Measurements from ENCODE around the gene TIMELESS. TPM values are rescaled to one million over a fixed set of nuclear protein-coding genes. Genes with fewer than 3 reads are reported as not detected.

TIMELESS gene
- total RNA-seq, 1 donor from 2014 or later: 35.0 TPM

- ATAC-seq (ENCODE audit: low read depth): no peak
- Mint-ChIP-seq H3K9me3 (no peaks in the 10 kb centered on the region), H3K4me1 (no peaks in the 10 kb centered on the region), H3K36me3 (ENCODE audit: low read depth) (peaks cover 58% of the 10 kb centered on the region), H3K27ac (no peak overlapping the region), H3K4me3 (no peak overlapping the region), H3K27me3 (no peaks in the 10 kb centered on the region)
- CTCF ChIA-PET: no interaction called here
- no peak for TF ChIP-seq CTCF (IDR thresholded peaks at IDR 0.05)
- POLR2A ChIA-PET: interaction anchor here (0.7 kb wide), 1 partner anchor 23 kb away, joined by 3 read pairs; no protein-coding TSS in a partner anchor
- no peak for DNase-seq
- intact Hi-C loops (cut with micrococcal nuclease): loop anchor here (5.0 kb wide), 1 partner anchor 40 kb away; no protein-coding TSS in a partner anchor
These were observed 31.5 kb downstream of the TIMELESS start for GRCh38 chr12:56417739-56418138.

DNA sequence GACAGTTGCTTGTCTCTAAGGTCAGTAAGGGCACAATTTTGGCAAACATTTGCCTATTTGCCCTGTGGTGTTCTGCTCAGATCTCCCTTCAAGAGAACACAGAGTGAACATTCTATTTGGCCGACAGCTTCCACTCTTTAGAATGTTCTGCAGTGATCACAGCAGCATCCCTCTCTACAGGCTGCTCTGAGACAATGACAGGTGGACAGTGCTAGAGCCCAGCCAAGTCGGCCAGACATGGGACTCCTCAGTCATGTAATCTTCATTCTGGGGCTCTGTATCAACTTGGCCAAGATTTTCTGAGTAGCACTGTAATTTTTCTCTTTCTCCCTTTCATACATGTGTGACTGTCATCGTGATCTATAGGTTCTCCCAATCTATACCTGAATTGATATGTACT lies 34.8 kb downstream of the TIMELESS start:
- TF ChIP-seq CTCF (IDR thresholded peaks at IDR 0.05): no peak
- intact Hi-C loops (cut with micrococcal nuclease): no loop called here
- ChIA-PET POLR2A (interaction anchor here (0.7 kb wide), 1 partner anchor 34 kb away, joined by 4 read pairs; the partner anchor contains the start of gene TIMELESS), CTCF (no interaction called here)
- no peaks in the 10 kb centered on the region for H3K27me3 Mint-ChIP-seq
- peak overlapping the region; percentile 21 for H3K27ac Mint-ChIP-seq
- ATAC-seq (ENCODE audit: low read depth): no peak
- DNase-seq: no peak
- H3K9me3 Mint-ChIP-seq: no peaks in the 10 kb centered on the region
- peaks cover 34% of the 10 kb centered on the region for H3K36me3 Mint-ChIP-seq (ENCODE audit: low read depth)
- H3K4me1 Mint-ChIP-seq: no peaks in the 10 kb centered on the region
- no peak overlapping the region for H3K4me3 Mint-ChIP-seq

GRCh38 chr12:56413392-56413791 lies 35.8 kb downstream of the TIMELESS start:
- intact Hi-C loops (cut with micrococcal nuclease): no loop called here
- peaks cover 30% of the 10 kb centered on the region for H3K36me3 Mint-ChIP-seq (ENCODE audit: low read depth)
- H3K4me3 Mint-ChIP-seq: no peak overlapping the region
- no peaks in the 10 kb centered on the region for H3K27me3 Mint-ChIP-seq
- DNase-seq: no peak
- no peak for ATAC-seq (ENCODE audit: low read depth)
- no peaks in the 10 kb centered on the region for H3K4me1 Mint-ChIP-seq
- H3K9me3 Mint-ChIP-seq: no peaks in the 10 kb centered on the region
- ChIA-PET POLR2A (no interaction called here), CTCF (no interaction called here)
- no peak for TF ChIP-seq CTCF (IDR thresholded peaks at IDR 0.05)
- no peak overlapping the region for H3K27ac Mint-ChIP-seq

DNA sequence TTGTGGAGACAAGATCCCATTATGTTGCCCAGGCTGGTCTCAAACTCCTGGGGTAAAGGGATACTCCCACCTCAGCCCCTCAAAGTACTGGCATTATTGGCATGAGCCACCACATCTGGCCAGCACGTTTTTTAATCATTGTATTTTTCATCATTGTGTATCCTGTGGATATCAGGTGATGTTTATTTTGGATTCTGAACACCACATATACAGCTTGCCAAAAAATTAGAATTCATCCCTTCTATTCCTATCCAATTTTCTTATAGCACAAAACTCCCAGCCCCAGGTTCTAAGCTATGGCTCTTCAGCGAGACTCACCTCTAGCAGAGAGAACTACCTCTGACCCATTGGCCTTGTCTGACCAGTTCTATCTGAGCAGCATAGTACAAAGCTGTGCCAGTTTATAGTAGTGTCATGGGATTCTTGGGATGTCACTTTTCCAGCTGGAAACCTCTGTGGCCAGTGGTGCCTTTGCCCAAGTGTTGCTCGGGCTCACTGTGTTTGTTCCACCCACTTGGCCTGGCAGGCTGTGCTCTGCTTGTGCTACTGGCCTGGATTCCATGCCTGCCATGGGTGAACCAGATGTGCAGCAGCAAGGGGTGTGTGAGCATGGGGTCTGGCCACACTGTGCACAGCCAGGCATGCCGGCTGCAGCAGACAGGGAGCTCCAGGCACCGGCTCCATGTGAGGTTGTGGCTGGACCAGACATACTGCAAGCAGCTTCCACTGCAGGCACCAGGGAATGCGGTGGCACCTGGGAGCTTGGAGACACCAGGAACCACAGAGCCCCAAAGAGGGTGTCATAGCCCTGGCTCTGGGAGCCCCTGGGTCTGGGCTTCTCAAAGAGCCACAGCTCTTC lies 37.2 kb downstream of the TIMELESS start:
- POLR2A ChIA-PET: interaction anchor here (0.8 kb wide), 1 partner anchor 78 kb away, joined by 3 read pairs; the partner anchor contains the start of gene PAN2
- CTCF ChIA-PET: no interaction called here
- intact Hi-C loops (cut with micrococcal nuclease): no loop called here
- ATAC-seq (ENCODE audit: low read depth) (no peak), DNase-seq (no peak)
- Mint-ChIP-seq H3K27me3 (no peaks in the 10 kb centered on the region), H3K9me3 (no peaks in the 10 kb centered on the region), H3K4me1 (no peaks in the 10 kb centered on the region), H3K4me3 (no peak overlapping the region), H3K27ac (no peak overlapping the region), H3K36me3 (ENCODE audit: low read depth) (peaks cover 18% of the 10 kb centered on the region)
- TF ChIP-seq CTCF (IDR thresholded peaks at IDR 0.05): no peak

DNA sequence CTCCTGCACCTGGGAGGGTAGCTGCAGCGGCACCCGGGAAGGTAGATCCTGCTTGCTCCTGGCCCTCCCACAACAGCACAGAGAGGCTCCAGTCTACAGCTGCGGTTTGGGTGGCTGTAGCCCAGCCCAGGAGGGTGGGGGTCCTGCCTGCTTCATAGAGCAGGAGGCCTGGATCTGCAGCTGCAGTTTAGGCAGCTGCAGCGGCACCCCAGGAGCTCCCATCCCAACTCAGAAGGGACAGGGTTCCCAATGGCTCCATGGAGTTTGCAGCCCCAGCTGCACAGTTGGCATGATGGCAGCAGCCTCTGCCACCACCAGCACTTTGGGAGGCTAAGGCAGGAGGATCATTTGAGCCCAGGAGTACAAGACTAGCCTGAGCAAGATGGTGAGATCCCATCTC lies 38.5 kb downstream of the TIMELESS start:
- no peak for TF ChIP-seq CTCF (IDR thresholded peaks at IDR 0.05)
- DNase-seq (no peak), ATAC-seq (ENCODE audit: low read depth) (no peak)
- no peaks in the 10 kb centered on the region for H3K27me3 Mint-ChIP-seq
- CTCF ChIA-PET: no interaction called here
- POLR2A ChIA-PET: no interaction called here
- H3K4me3 Mint-ChIP-seq: no peak overlapping the region
- no peaks in the 10 kb centered on the region for H3K4me1 Mint-ChIP-seq
- intact Hi-C loops (cut with micrococcal nuclease): no loop called here
- no peaks in the 10 kb centered on the region for H3K9me3 Mint-ChIP-seq
- H3K27ac Mint-ChIP-seq: no peak overlapping the region
- peaks cover 8% of the 10 kb centered on the region for H3K36me3 Mint-ChIP-seq (ENCODE audit: low read depth)

All from activated B cell treated with CpG ODN at 0.5 μM for 24 hours (primary cell).